ENCODE measurements around the gene ZNF275. TPM values are rescaled to one million over a fixed set of nuclear protein-coding genes. Genes with fewer than 3 reads are reported as not detected.

The ZNF275 gene
- total RNA-seq (2022; extraction: Qiagen RNA extraction) = 4.9 to 5.7 TPM (median 5.1 TPM) in 5 replicates

DNA sequence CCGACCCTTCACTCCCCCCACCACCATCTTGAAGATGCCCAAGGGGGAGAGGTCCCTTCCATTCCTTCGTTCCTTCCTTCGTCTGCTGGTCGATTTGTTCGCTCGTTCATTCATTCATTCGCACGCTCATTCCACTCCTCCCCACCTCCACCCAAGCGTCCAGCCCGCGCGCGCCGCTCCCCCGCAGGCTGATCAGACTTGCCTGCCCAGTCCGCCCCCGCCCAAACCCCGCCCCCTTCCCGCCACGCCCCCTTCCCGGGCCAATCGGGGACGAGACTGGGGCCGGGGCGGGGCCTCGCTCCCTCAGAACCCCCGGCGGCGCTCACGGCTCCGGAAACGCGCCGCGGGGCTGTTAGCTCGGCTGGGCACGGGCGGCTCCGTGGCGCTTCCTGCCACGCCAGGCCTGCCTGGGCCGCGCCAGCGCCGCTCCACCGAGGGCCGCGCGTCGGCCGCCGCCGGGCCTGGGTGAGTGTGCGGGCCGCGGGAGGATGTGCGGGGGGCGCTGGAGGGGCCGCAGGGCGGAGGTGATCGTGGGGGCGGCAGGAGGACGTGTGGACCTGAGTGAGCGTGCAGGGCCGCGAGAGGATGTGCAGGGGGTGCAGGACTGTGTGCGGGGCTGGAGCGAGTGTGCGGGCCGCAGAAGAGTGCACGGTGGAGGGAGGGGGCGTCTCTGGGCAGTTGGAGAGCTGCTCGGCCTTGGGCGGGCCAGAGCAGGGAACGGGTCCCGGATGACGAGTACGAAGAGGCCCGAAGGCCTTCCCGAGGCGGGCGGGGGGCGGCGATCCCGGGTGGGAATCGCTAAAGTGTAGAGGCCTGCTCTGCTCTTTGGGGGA is at the start of gene ZNF275:
ZNF275 (plus strand) TSS at position 333 of the 833 bp plus-strand sequence. CDS start 2,527 bp downstream, outside the sequence.

GRCh38 chrX:153321381-153322124 is 12.4 kb upstream of the ZNF275 start, which contains the start of gene PNMA6F:
TSS of gene PNMA6F (minus strand) at chrX:153321767. CDS start at chrX:153320674, 1,093 bp downstream.

DNA sequence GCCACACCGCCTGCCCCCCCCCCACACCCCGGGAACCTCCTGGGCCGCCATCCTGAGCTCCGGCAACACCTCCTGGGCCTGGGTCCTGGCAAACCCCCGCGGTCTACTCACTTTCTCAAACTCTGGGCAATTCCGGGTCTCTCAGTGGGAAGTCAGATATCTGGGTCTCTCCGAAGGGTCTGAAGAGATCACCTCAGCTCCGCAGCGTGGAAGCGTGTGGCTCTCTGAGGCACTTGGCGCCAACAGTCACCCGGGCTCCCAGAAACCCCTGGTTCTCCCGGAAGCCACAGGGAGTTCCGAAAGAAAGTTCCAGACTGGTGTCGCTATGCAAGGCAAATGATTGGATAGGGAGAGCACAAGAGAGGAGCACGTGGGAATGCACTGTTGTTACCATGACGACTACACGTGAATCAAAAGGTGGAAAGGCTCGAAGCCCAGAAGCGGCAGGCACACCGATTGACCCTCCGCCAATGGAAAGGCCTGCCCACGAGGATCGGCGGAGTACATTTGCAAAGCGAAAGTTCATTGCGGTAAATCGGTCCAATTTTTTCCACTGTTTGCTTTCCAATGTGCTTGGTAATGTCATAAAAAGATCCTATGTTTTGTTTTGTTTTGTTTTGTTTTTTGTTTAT is 67.3 kb downstream of the ZNF275 start, which contains the start of gene PNMA6E:
PNMA6E (minus strand) TSS at position 218 of the 632 bp plus-strand sequence. CDS start 2,501 bp downstream, outside the sequence.

Other genes with a start within 250 kb of the ZNF275 start
- gene MAGEA1, start 154.9 kb upstream of the ZNF275 start, total RNA-seq (2022; extraction: Qiagen RNA extraction) = 0.09 to 0.21 TPM (median 0.14 TPM) in 5 replicates
- not detected in 5 replicates for gene PNMA6F, start 12.4 kb upstream of the ZNF275 start, total RNA-seq (2022; extraction: Qiagen RNA extraction)
- 0.03 to 0.05 TPM (median 0.03 TPM) in 3 of 5 replicates, not detected in the others for gene PNMA6E, start 67.2 kb downstream of the ZNF275 start, total RNA-seq (2022; extraction: Qiagen RNA extraction)
- gene ZFP92, start 77.3 kb downstream of the ZNF275 start, total RNA-seq (2022; extraction: Qiagen RNA extraction) = 0.35 to 0.65 TPM (median 0.60 TPM) in 5 replicates
- 1.0 to 1.8 TPM (median 1.7 TPM) in 5 replicates for gene TREX2, start 111.9 kb downstream of the ZNF275 start, total RNA-seq (2022; extraction: Qiagen RNA extraction)
- gene HAUS7, start 136.4 kb downstream of the ZNF275 start, total RNA-seq (2022; extraction: Qiagen RNA extraction) = 56.8 to 65.7 TPM (median 59.8 TPM) in 5 replicates
- not detected in 5 replicates for gene BGN, start 160.8 kb downstream of the ZNF275 start, total RNA-seq (2022; extraction: Qiagen RNA extraction)
- gene ATP2B3, start 183.5 kb downstream of the ZNF275 start, total RNA-seq (2022; extraction: Qiagen RNA extraction) = 0.05 to 0.25 TPM (median 0.17 TPM) in 5 replicates

Data from A549 treated with CORT108297 at 1 μM for 4 hours (cell line).